Glomerular endothelial cell (primary cell): ENCODE results near the gene ACOX3. TPM values are rescaled to one million over a fixed set of nuclear protein-coding genes. Genes with fewer than 3 reads are reported as not detected.

Experiments
- DNase-seq: peaks from one replicate; pipeline ENCODE4 v3.0.0-alpha.2; 2011; ENCODE audit warnings: low read depth, low spot score; ENCODE audit errors: extremely low read depth
- total RNA-seq: library from RNA; depleted of rRNA; stranded (reverse); fragments of >200 nt; gene quantifications from 2 replicates; pipeline ENCODE4 v1.2.3, GENCODE V29; 2015

Gene ACOX3
- total RNA-seq, 1 donor from 2014 or later: 31.5 TPM

DNA sequence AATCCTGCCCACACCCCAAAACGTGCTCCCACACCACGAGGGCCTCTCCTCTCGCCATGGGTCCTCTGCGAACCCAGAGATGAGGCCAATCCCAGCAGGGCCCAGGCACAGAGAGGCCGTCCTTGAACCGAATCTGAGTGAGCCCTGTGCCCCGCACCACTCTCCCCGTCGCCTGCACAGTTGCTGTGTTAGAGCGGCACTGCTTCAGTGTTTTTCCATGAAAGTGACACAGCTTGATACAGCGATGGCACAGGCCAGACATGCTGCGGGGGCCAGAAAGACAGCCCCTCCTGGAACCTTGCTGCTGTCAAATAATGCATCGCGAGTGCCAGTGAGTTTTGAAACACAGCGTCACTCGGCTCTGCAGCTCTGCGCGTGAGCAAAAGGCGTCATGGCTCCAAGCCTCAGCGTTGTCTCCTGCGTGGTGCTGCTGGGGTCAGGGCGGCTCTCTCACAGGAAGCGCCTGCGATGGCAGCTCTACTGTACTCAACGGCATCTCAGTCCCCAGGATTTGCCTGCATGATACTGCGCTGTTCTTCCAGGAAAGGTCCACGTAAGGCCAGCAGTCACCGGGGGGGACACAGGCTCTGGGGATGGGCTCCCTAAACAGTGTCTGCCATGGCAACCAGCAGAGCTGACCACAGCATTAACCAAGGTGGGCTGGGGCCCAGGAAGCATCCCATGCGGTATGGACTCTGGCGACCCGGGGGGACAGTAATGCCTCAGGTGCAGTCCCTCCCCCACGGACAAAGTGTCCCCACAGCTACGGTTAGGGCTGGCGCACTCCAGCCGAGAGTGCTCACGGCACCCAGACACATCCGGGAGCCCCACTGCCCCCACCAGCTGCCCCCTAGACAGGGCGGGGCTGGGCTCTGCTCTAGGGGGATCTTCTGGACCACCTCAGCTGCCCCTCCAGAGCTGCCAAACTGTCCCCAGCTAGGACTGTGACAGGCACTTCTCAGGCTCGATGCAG is 63.1 kb downstream of the ACOX3 start:
- DNase-seq: no peak

DNA sequence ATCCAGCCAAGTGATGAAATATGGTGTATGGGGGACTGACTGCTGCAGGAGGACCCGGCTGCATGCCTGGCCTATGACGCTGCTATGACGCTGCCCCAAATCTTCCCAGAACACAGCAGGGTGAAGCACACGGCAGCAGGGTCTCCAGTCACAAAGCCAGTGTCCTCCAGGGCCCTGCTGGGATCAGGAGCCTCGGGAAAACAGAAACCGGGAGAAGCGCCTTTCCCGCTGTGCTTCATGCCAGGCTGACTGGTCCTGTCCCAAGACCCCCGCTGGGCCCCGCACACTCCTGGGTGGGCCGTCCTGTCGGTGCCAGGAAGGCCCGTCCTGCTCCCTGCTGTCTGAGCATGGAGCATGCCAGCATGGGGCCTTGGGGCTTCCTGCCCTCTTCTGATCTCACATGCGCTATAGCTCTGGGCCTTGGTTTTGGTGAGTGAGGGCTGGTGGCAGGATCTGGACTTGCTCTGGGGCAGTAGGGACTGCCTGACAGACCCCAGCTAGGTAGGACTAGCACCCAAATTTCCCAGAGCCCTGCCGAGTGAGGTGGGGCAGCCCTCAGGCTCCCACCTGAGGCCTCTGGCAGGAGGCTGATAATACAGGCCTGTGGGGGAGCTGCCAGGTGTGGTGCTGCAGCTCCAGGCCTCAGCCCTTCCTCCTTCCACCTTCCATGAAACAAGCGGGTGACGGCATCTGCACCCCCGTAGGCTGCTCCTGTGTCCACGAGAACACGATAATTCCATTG is 64.0 kb downstream of the ACOX3 start:
- no peak for DNase-seq

- no peak for DNase-seq
Observed at GRCh38 chr4:8374851-8375649, 65.5 kb downstream of the ACOX3 start.

DNA sequence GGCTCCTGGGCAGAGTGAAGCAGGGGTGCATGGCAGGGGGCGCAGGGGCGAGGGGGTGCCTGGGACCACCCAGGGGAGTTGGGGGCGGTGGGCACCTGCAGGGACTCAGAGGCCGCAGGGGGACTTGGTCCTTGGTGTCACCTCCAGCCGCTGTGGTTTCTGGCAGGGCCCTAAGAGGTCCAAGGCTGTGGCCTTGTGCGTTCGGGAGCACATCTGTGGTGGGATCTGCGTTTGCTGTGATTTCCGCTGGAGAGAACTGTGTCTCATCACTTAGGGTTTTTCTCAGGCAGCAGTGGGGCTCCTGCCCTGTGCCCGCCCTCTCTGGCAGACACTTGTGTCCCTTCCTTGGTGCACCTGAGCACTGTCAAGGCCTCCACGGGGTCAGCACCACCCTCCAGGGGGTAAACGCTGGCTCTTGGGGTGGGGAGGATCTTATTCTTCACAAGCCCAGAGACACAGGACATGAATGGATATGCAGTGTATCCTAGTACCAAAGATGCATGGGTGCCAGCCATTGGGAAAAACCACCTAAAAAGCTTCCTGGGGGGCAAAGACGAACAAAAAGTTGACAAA is 66.5 kb downstream of the ACOX3 start:
- no peak for DNase-seq

DNA sequence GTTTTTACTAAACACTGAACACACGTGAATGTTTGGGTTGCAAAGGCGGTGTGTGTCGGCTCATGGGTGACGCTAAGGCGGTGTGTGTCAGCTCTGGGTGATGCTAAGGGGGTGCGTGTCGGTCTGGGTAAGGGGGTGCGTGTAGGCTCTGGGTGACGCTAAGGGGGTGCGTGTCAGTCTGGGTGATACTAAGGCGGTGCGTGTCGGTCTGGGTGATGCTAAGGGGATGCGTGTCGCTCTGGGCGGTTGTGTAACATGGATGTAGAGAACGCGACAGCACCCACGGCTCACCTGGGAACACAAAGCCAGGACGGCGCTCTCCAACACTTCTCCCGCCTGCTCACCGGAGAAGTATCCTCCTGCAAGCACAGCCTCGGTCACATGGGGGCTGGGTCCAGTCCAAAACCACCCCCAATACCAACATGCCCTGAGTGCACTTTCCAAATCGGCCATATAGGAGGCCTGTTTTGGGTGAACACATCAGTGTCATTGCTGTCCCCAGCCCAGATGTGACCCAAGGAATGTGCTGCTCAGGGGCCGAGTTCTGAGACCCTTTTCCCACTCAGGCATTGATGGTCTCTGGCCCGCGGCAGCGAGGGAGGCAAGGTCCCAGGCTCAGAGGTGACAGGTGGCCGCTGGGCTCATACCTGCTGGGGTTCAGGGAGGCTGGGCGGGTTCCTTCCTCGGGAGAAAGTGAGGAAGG is 67.1 kb downstream of the ACOX3 start:
- DNase-seq: no peak

DNA sequence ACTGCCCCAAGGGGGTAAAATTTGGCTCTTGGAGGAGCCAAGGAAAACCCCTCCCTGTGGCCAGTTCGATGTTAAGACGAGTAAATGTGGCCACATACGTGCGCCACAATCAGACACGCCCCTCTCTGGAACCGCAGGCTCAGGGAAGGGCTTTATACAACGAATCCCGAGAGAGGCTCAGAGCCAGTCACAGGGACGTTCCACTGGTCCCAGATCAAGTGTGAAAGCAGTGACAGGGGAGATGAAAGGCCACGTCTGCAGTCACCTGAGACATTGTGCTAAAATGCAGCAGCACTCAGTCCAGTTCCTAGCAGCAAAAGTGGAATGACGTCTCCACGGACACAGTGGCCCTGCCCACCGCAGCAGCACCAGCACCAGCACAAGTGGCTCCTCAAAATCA is 68.0 kb downstream of the ACOX3 start:
- no peak for DNase-seq

DNA sequence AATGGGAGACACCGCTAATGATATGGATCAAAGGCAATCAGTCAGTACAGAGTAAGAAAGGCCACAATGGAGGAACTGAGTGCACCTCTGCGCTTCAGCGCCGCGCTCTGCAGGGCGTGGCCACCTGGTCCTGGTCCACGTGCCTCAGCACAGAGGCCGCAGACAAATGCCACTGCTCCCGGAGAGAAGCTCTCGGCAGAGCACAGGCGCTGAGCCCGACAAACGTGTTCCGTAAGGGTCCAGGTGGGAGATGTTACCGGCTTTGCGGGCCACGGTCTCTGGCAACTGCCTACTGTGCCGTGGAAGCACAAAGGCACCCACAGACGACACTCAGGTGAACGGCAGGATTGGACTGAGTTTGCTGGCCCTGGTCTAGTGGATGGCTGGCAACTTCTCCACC is 68.9 kb downstream of the ACOX3 start:
- DNase-seq: no peak

DNA sequence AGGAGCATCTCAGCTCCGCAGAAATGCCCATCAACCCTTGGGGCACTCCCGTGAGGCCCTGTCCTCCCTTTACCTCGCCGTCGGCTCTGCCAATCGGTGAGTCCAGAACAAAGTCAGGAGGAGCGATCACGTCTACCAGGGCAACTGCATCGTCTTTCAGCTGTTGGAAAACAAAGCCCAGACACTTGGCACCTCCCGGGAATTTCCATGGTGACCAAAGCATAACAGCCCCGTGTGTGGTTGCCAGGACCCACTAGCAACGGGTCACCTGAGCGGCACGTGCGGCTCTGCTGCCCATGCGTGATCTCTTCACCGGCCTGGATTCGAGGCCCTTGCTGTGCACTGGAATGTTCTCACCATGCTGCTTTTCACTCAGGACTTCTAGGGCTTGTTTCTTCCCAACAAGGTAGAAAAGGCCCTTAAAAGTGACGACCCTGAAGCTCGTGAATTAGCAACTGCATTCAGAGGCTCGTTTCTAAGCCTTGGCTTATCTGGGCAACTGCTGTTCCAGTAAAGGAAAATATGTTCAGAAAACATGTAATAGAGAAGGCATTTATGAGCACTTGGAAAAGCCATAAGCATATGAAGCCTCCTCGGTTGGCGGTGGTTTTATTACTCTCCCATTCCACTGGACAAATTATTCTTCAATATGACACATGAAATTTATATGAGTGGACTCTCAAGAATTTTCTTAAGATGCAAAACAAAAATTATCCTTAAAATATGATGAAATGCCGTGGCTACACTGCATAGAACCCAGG is 69.5 kb downstream of the ACOX3 start:
- DNase-seq: no peak

DNA sequence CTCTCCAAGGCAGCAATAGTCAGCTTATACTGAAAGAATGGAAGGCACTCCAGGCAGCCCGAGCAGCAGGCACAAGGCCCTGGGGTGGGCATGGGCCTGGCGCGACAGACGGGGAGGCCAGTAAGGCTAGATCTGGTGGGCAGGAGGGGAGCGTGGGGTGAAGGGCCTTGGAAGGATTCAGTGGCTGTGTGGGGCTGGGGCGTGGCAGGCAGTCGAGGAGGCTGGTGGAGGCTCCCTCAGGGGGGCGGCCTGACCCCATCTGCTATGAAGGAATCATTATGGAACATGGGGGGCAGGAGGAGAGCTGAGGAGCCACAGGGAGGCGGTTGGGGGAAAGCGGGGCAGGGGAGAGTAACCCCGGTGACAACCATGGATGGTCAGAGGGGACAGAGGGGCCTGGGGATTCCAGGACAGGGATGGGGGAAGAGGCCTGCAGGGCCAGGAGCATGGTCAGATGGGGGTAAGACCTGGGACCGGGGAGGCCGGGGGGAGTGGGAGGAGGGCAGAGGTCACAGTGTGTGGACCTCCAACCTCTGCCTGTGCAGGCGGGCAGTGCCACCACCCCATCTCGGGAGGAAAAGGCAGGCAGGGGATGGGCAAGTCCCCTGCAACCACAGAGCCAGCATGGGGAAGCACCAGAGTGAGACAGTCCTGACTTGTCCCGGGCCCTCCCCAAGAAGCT is 70.3 kb downstream of the ACOX3 start:
- no peak for DNase-seq

DNA sequence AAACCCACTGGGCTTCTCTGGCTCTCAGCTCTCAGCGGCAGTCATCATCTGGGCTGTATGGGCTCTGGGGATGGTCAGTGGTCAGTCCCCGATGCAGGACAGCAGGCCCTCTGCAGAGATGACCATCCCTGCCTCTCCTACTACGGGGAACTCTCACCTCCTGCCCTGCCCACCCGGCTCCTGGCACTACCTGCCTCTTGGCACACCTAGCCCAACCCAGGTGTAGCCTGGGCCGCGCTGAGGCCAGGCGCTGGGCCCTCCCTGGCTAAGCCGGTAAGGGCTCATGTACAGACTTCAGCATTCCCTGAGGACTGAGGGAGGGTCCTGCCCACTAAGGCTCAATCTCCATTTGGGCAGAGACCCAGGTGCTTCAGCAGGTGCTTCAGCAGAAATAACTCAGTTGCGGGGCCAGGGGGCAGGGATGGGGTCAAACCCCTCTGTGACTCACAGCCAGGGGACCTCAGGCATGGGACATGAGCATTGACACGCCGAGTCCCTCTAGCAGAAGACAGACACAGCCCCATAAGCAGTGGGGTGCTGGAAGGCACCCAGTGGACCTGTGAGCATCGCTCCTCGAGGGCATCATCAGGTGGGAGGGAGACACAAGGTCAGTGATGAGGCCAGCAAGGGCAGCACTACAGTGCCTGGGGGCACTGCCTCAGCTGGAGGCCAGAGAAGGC is 71.0 kb downstream of the ACOX3 start:
- no peak for DNase-seq

DNA sequence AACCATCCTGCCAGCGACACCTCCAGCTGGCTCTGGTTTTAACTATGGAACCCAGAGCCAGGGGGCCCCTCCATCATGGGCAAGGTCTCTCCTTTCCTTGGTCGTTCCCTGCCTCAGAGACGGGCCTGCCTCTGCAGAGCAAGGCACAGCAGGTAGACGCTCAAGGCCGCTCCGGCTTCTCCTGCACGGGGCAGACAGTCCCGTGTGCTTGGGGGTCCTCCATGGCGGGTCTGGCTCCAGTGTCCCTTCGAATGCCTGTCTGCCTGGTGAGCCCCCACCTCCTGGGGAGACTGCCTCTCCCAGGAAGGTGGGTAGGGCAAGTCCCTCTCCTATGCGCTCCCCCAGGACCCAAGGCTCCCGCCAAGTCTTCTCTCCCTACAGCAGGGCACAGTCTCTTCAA is 71.5 kb downstream of the ACOX3 start:
- DNase-seq: no peak

GRCh38 chr4:8368061-8368481 is 72.5 kb downstream of the ACOX3 start:
- no peak for DNase-seq

- no peak for DNase-seq
Observed at GRCh38 chr4:8366601-8367000, 73.9 kb downstream of the ACOX3 start.

DNA sequence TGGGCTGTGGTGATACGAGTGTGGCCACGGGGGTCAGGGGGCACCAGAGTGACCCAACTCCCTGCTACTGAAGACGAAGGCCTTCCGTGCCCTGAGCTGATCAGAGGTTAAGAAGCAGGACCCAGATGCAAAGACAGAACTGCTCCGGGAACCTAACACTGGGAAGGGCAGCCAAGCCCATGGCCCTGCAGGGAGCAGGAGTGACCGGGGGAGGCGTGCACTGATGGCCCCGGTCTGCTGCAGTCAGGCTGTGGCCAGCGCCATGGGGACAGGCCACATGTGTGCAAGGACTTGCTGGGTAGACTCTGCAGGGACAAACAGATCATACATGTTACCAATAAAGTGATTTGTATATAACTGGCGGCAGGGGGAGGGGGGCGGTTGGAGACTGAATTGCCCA is 74.6 kb downstream of the ACOX3 start:
- no peak for DNase-seq

- no peak for DNase-seq
Observed at GRCh38 chr4:8365353-8365752, 75.2 kb downstream of the ACOX3 start.

GRCh38 chr4:8364848-8365350 is 75.6 kb downstream of the ACOX3 start:
- DNase-seq: no peak

GRCh38 chr4:8364141-8364540 is 76.4 kb downstream of the ACOX3 start:
- DNase-seq: no peak

DNA sequence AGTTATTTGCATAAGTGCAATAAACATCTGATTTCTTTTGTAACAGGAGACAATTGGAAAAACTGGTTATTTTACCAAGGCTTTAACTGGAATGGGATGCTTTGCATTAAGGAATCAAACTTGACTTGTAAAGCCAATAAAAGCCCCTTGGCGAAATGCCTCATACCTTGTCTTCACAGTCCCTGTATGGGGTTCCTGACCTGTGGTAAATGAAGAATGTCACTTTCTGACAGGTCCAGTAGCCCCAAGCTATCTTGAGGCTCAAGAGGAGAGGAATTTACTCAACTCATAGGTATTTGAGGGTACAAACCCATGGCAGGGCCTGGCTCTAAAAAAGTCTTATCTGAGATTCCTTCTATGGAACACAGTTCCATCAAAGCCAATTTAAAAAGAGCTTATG is 78.0 kb downstream of the ACOX3 start:
- no peak for DNase-seq
